GM21717 (cell line): Measurements from ENCODE around the gene SLC31A1.

ENCODE experiments used
- ATAC-seq: cut with Tn5 transposase; IDR thresholded peaks from one replicate; pipeline ENCODE4 v1.9.1; 2021; ENCODE audit warnings: mild to moderate bottlenecking, moderate library complexity; ENCODE audit not compliant: unreplicated experiment

SLC31A1 gene

GRCh38 chr9:113221003-113221799 is at the start of gene SLC31A1, which contains the start of gene FKBP15:
Gene SLC31A1, plus strand, starts transcription at chr9:113221544. Its CDS starts 34,605 bp downstream, at chr9:113256149.
Gene FKBP15, minus strand, starts transcription at chr9:113221277. Its CDS starts 34 bp downstream, at chr9:113221243.
- ATAC-seq, result peak; percentile 83

GRCh38 chr9:113173341-113173740 is 48.0 kb upstream of the SLC31A1 start:
- no peak for ATAC-seq

GRCh38 chr9:113176803-113177202 is 44.5 kb upstream of the SLC31A1 start:
- ATAC-seq, result no peak

- no peak for ATAC-seq
Measured at GRCh38 chr9:113177251-113177650, 44.1 kb upstream of the SLC31A1 start.

GRCh38 chr9:113178087-113178486 is 43.3 kb upstream of the SLC31A1 start:
- ATAC-seq, result no peak

GRCh38 chr9:113179839-113180238 is 41.5 kb upstream of the SLC31A1 start:
- no peak for ATAC-seq

- ATAC-seq, result no peak
Measured at GRCh38 chr9:113181165-113181564, 40.2 kb upstream of the SLC31A1 start.

- no peak for ATAC-seq
Measured at GRCh38 chr9:113183956-113184488, 37.3 kb upstream of the SLC31A1 start.

- ATAC-seq, result no peak
Measured at GRCh38 chr9:113184539-113184938, 36.8 kb upstream of the SLC31A1 start.

GRCh38 chr9:113185271-113185670 is 36.1 kb upstream of the SLC31A1 start:
- ATAC-seq, result no peak

- ATAC-seq, result no peak
Measured at GRCh38 chr9:113186137-113186755, 35.1 kb upstream of the SLC31A1 start.

- no peak for ATAC-seq
Measured at GRCh38 chr9:113187929-113188595, 33.3 kb upstream of the SLC31A1 start.

GRCh38 chr9:113192455-113192854 is 28.9 kb upstream of the SLC31A1 start:
- no peak for ATAC-seq

GRCh38 chr9:113199683-113200329 is 21.5 kb upstream of the SLC31A1 start:
- no peak for ATAC-seq

- ATAC-seq, result no peak
Measured at GRCh38 chr9:113205432-113205831, 15.9 kb upstream of the SLC31A1 start.

GRCh38 chr9:113205861-113206260 is 15.5 kb upstream of the SLC31A1 start:
- no peak for ATAC-seq

GRCh38 chr9:113210815-113211214 is 10.5 kb upstream of the SLC31A1 start:
- ATAC-seq, result no peak

GRCh38 chr9:113215132-113215531 is 6.2 kb upstream of the SLC31A1 start:
- no peak for ATAC-seq

GRCh38 chr9:113216406-113216805 is 4.9 kb upstream of the SLC31A1 start:
- no peak for ATAC-seq

GRCh38 chr9:113219186-113219936 is 2.0 kb upstream of the SLC31A1 start:
- ATAC-seq, result peak; percentile 43
